ENCODE results near the gene PCDHB11. TPM values are rescaled to one million over a fixed set of nuclear protein-coding genes. Genes with fewer than 3 reads are reported as not detected.

Gene PCDHB11
- total and polyA plus RNA-seq, 4 donors, result 0.08 to 0.33 (median 0.16) TPM

DNA sequence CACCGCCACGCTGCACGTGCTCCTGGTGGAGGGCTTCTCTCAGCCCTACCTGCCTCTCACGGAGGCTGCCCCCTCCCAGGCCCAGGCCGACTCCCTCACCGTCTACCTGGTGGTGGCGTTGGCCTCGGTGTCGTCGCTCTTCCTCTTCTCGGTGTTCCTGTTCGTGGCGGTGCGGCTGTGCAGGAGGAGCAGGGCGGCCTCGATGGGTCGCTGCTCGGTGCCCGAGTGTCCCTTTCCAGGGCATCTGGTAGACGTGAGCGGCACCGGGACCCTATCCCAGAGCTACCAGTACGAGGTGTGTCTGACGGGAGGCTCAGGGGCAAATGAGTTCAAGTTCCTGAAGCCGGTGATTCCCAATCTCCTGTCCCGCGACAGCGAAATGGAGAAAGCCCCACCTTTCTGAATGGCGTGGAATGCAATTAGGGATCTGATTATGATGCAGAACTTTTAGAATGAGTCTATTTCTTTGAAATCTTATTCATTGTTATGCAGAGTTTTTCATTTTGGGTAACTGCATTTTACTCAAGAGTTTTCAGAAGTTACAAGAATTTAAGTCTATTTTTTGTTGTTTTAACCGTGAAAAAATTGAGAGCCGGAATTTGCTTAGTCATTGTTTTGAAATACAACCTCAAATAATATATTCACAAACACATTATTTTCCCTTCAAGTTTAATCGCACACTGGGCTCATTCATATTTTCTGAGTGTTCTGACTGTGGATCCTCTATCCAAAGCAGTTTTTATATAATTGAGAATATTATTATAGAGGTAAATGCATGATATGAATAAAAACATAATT lies 37.3 kb downstream of the PCDHB11 start:
- Histone ChIP-seq H3K9ac (ENCODE audit: low read depth in 1 of 2, low read length in 2 of 2) (no peak overlapping the region), H3K9me3 (ENCODE audit: control insufficient read depth in 4 of 4, low read length in 3 of 4) (peaks cover 45 to 87% (median 62%) of the 10 kb centered on the region in 4 donors), H3K27me3 (ENCODE audit: control insufficient read depth in 4 of 4, insufficient read depth in 4 of 4, low read length in 3 of 4) (peaks cover 0 to 3% (median 1%) of the 10 kb centered on the region in 4 donors), H3K4me1 (ENCODE audit: control insufficient read depth in 4 of 4, insufficient read depth in 4 of 4, low read length in 3 of 4) (no peaks in the 10 kb centered on the region), H3K4me3 (ENCODE audit: low read depth in 1 of 3, low read length in 3 of 3) (peak overlapping the region in 1 of 3 donors; percentile 24), H3K36me3 (ENCODE audit: control insufficient read depth in 4 of 4, insufficient read depth in 3 of 4, low read depth in 1 of 4, low read length in 3 of 4) (no peaks in the 10 kb centered on the region), H3K27ac (ENCODE audit: low read depth in 1 of 2, low read length in 2 of 2) (no peak overlapping the region)
- no peak for TF ChIP-seq FOXA1 (IDR thresholded peaks at IDR 0.05)
- TF ChIP-seq, protein P1, sequence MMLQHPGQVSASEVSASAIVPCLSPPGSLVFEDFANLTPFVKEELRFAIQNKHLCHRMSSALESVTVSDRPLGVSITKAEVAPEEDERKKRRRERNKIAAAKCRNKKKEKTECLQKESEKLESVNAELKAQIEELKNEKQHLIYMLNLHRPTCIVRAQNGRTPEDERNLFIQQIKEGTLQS (IDR thresholded peaks at IDR 0.05), result no peak
- TF ChIP-seq HNF4A (conservative IDR thresholded peaks at IDR 0.05), result no peak
- TF ChIP-seq, protein P2, sequence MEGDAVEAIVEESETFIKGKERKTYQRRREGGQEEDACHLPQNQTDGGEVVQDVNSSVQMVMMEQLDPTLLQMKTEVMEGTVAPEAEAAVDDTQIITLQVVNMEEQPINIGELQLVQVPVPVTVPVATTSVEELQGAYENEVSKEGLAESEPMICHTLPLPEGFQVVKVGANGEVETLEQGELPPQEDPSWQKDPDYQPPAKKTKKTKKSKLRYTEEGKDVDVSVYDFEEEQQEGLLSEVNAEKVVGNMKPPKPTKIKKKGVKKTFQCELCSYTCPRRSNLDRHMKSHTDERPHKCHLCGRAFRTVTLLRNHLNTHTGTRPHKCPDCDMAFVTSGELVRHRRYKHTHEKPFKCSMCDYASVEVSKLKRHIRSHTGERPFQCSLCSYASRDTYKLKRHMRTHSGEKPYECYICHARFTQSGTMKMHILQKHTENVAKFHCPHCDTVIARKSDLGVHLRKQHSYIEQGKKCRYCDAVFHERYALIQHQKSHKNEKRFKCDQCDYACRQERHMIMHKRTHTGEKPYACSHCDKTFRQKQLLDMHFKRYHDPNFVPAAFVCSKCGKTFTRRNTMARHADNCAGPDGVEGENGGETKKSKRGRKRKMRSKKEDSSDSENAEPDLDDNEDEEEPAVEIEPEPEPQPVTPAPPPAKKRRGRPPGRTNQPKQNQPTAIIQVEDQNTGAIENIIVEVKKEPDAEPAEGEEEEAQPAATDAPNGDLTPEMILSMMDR (IDR thresholded peaks at IDR 0.05; ENCODE audit: low read depth, low read length, missing input control), result no peak
- no peak for TF ChIP-seq SP1 (IDR thresholded peaks at IDR 0.05)
- TF ChIP-seq, protein P3, sequence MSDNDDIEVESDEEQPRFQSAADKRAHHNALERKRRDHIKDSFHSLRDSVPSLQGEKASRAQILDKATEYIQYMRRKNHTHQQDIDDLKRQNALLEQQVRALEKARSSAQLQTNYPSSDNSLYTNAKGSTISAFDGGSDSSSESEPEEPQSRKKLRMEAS (IDR thresholded peaks at IDR 0.05), result no peak
- DNase-seq (ENCODE audit: low spot score), result no peak
- WGBS, result 17% methylated on average over 32 of the region's 32 CpGs

DNA sequence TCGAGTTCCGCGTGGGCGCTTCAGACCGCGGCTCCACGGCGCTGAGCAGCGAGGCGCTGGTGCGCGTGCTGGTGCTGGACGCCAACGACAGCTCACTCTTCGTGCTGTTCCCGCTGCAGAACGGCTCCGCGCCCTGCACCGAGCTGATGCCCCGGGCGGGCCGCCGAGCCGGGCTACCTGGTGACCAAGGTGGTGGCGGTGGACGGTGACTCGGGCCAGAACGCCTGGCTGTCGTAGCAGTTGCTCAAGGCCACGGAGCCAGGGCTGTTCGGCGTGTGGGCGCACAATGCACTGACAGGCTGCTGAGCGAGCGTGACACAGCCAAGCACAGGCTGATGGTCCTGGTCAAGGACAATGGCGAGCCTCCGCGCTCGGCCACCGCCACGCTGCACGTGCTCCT lies 42.1 kb downstream of the PCDHB11 start:
- Histone ChIP-seq H3K9ac (ENCODE audit: low read depth in 1 of 2, low read length in 2 of 2) (no peak overlapping the region), H3K27me3 (ENCODE audit: control insufficient read depth in 4 of 4, insufficient read depth in 4 of 4, low read length in 3 of 4) (no peaks in the 10 kb centered on the region), H3K9me3 (ENCODE audit: control insufficient read depth in 4 of 4, low read length in 3 of 4) (peaks cover 49 to 85% (median 60%) of the 10 kb centered on the region in 4 donors), H3K4me3 (ENCODE audit: low read depth in 1 of 3, low read length in 3 of 3) (peak overlapping the region in 1 of 3 donors; percentile 43), H3K36me3 (ENCODE audit: control insufficient read depth in 4 of 4, insufficient read depth in 3 of 4, low read depth in 1 of 4, low read length in 3 of 4) (no peaks in the 10 kb centered on the region), H3K27ac (ENCODE audit: low read depth in 1 of 2, low read length in 2 of 2) (no peak overlapping the region), H3K4me1 (ENCODE audit: control insufficient read depth in 4 of 4, insufficient read depth in 4 of 4, low read length in 3 of 4) (no peaks in the 10 kb centered on the region)
- TF ChIP-seq HNF4A (conservative IDR thresholded peaks at IDR 0.05), result no peak
- TF ChIP-seq RXRA (IDR thresholded peaks at IDR 0.05), result no peak
- TF ChIP-seq FOXA1 (IDR thresholded peaks at IDR 0.05), result no peak
- TF ChIP-seq JUND (IDR thresholded peaks at IDR 0.05), result no peak
- TF ChIP-seq, protein P3 (IDR thresholded peaks at IDR 0.05), result no peak
- no peak for TF ChIP-seq TAF1 (conservative IDR thresholded peaks at IDR 0.05)
- no peak for TF ChIP-seq GABPA (IDR thresholded peaks at IDR 0.05 in 1 of 2, conservative IDR thresholded peaks at IDR 0.05 in 1 of 2)
- TF ChIP-seq, protein P4, sequence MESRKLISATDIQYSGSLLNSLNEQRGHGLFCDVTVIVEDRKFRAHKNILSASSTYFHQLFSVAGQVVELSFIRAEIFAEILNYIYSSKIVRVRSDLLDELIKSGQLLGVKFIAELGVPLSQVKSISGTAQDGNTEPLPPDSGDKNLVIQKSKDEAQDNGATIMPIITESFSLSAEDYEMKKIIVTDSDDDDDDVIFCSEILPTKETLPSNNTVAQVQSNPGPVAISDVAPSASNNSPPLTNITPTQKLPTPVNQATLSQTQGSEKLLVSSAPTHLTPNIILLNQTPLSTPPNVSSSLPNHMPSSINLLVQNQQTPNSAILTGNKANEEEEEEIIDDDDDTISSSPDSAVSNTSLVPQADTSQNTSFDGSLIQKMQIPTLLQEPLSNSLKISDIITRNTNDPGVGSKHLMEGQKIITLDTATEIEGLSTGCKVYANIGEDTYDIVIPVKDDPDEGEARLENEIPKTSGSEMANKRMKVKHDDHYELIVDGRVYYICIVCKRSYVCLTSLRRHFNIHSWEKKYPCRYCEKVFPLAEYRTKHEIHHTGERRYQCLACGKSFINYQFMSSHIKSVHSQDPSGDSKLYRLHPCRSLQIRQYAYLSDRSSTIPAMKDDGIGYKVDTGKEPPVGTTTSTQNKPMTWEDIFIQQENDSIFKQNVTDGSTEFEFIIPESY (IDR thresholded peaks at IDR 0.05), result no peak
- TF ChIP-seq EGR1 (IDR thresholded peaks at IDR 0.05; ENCODE audit: low read depth in 2 of 2), result no peak
- TF ChIP-seq SP1 (IDR thresholded peaks at IDR 0.05), result no peak
- TF ChIP-seq, protein P2 (IDR thresholded peaks at IDR 0.05; ENCODE audit: low read depth, low read length, missing input control), result no peak
- TF ChIP-seq, protein P5, sequence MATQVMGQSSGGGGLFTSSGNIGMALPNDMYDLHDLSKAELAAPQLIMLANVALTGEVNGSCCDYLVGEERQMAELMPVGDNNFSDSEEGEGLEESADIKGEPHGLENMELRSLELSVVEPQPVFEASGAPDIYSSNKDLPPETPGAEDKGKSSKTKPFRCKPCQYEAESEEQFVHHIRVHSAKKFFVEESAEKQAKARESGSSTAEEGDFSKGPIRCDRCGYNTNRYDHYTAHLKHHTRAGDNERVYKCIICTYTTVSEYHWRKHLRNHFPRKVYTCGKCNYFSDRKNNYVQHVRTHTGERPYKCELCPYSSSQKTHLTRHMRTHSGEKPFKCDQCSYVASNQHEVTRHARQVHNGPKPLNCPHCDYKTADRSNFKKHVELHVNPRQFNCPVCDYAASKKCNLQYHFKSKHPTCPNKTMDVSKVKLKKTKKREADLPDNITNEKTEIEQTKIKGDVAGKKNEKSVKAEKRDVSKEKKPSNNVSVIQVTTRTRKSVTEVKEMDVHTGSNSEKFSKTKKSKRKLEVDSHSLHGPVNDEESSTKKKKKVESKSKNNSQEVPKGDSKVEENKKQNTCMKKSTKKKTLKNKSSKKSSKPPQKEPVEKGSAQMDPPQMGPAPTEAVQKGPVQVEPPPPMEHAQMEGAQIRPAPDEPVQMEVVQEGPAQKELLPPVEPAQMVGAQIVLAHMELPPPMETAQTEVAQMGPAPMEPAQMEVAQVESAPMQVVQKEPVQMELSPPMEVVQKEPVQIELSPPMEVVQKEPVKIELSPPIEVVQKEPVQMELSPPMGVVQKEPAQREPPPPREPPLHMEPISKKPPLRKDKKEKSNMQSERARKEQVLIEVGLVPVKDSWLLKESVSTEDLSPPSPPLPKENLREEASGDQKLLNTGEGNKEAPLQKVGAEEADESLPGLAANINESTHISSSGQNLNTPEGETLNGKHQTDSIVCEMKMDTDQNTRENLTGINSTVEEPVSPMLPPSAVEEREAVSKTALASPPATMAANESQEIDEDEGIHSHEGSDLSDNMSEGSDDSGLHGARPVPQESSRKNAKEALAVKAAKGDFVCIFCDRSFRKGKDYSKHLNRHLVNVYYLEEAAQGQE (IDR thresholded peaks at IDR 0.05), result no peak
- TF ChIP-seq YY1 (IDR thresholded peaks at IDR 0.05), result no peak
- TF ChIP-seq NR2F2 (IDR thresholded peaks at IDR 0.05), result no peak
- TF ChIP-seq, protein P1 (IDR thresholded peaks at IDR 0.05), result no peak
- TF ChIP-seq FOXA2 (IDR thresholded peaks at IDR 0.05), result no peak
- no peak for TF ChIP-seq RAD21 (IDR thresholded peaks at IDR 0.05)
- TF ChIP-seq HNF4G (IDR thresholded peaks at IDR 0.05), result no peak
- 19% methylated on average over 43 of the region's 43 CpGs for WGBS
- DNase-seq (ENCODE audit: low spot score), result no peak
